Upper lobe of left lung (tissue), 4 donors: ENCODE results near the gene COL11A2.

Source experiments
- CTCF ChIP-seq, 6 experiments: fragments of 450-650 bp in 4 of 6; fragments of 200-600 bp in 2 of 6; sonication (generic) in 2 of 6; IDR thresholded peaks; one replicate each; pipeline ENCODE4 v1.5.1; 2016 to 2019; ENCODE audit warnings: antibody characterized with exemption in 6 of 6
- EP300 ChIP-seq, 4 donors: sonication (generic); formaldehyde crosslinking; IDR thresholded peaks; one replicate each; pipeline ENCODE4 v1.5.1; 2017; ENCODE audit warnings: antibody characterized with exemption in 4 of 4, control low read depth in 2 of 4
- POLR2A ChIP-seq, 4 donors: fragments of 450-650 bp; IDR thresholded peaks; one replicate each; pipeline ENCODE4 v1.5.1; 2016 to 2017; ENCODE audit warnings: antibody characterized with exemption in 4 of 4, mild to moderate bottlenecking in 2 of 4

- TF ChIP-seq CTCF (IDR thresholded peaks at IDR 0.05) (no peak), EP300 (IDR thresholded peaks at IDR 0.05) (no peak), POLR2A (IDR thresholded peaks at IDR 0.05) (no peak)
Measured at GRCh38 chr6:33241968-33242367, 49.7 kb upstream of the COL11A2 start.
